Ishikawa (cell line): Measurements from ENCODE around the gene MVK.

Experiments
- CEBPB ChIP-seq: IDR thresholded peaks from 2 replicates; pipeline ENCODE4 v1.6.1; 2012
- CREB1 ChIP-seq: IDR thresholded peaks from 2 replicates; pipeline ENCODE4 v1.6.1; 2012; ENCODE audit warnings: low read depth
- EGR1 ChIP-seq: IDR thresholded peaks from 2 replicates; pipeline ENCODE4 v1.6.1; 2012
- EP300 ChIP-seq: IDR thresholded peaks from 2 replicates; pipeline ENCODE4 v1.6.1; 2012; ENCODE audit warnings: borderline replicate concordance
- FOXM1 ChIP-seq: IDR thresholded peaks from 2 replicates; pipeline ENCODE4 v1.6.1; 2012; ENCODE audit warnings: low read depth, borderline replicate concordance
- MAX ChIP-seq: IDR thresholded peaks from 2 replicates; pipeline ENCODE4 v1.6.1; 2012
- NFIC ChIP-seq: IDR thresholded peaks from 2 replicates; pipeline ENCODE4 v1.6.1; 2012
- RAD21 ChIP-seq: IDR thresholded peaks from 2 replicates; pipeline ENCODE4 v1.6.1; 2012; ENCODE audit warnings: low read depth
- REST ChIP-seq: IDR thresholded peaks from 2 replicates; pipeline ENCODE4 v1.6.1; 2012; ENCODE audit warnings: low read depth, mild to moderate bottlenecking
- TAF1 ChIP-seq: IDR thresholded peaks from 2 replicates; pipeline ENCODE4 v1.6.1; 2012; ENCODE audit warnings: low read depth, mild to moderate bottlenecking
- TCF12 ChIP-seq: IDR thresholded peaks from 2 replicates; pipeline ENCODE4 v1.6.1; 2012; ENCODE audit warnings: low read depth
- TEAD4 ChIP-seq: IDR thresholded peaks from 2 replicates; pipeline ENCODE4 v1.6.1; 2012
- USF1 ChIP-seq: IDR thresholded peaks from 2 replicates; pipeline ENCODE4 v1.6.1; 2012
- YY1 ChIP-seq: IDR thresholded peaks from 2 replicates; pipeline ENCODE4 v1.6.1; 2012; ENCODE audit warnings: low read depth
- ZBTB7A ChIP-seq: IDR thresholded peaks from 2 replicates; pipeline ENCODE4 v1.6.1; 2012; ENCODE audit warnings: low read depth

MVK gene

GRCh38 chr12:109605016-109605415, 31.4 kb downstream of the MVK start:
- TF ChIP-seq NFIC, result no peak
- no peak for TF ChIP-seq EP300
- TF ChIP-seq TAF1, result no peak
- TF ChIP-seq EGR1, result no peak
- TF ChIP-seq REST, result no peak

GRCh38 chr12:109605599-109606228, 32.1 kb downstream of the MVK start:
- TF ChIP-seq TCF12 (no peak), EP300 (no peak), ZBTB7A (no peak), NFIC (no peak)

- TF ChIP-seq MAX (no peak), CREB1 (no peak), RAD21 (no peak), EP300 (no peak), TAF1 (no peak), CEBPB (no peak), FOXM1 (no peak), ZBTB7A (no peak), NFIC (no peak), REST (no peak), TEAD4 (no peak), YY1 (no peak), USF1 (no peak), EGR1 (no peak), TCF12 (no peak)
These were observed 32.9 kb downstream of the MVK start for GRCh38 chr12:109606320-109607028.

GRCh38 chr12:109607618-109608017, 34.0 kb downstream of the MVK start:
- TF ChIP-seq TCF12 (no peak), FOXM1 (no peak), RAD21 (no peak), ZBTB7A (no peak), TEAD4 (no peak), CEBPB (no peak), USF1 (no peak), MAX (no peak), TAF1 (no peak), REST (no peak), YY1 (no peak), CREB1 (no peak), EP300 (no peak)

- TF ChIP-seq RAD21, result no peak
- TF ChIP-seq CEBPB, result no peak
- no peak for TF ChIP-seq NFIC
- no peak for TF ChIP-seq TCF12
- TF ChIP-seq FOXM1, result no peak
- no peak for TF ChIP-seq CREB1
- no peak for TF ChIP-seq REST
- TF ChIP-seq YY1, result no peak
- TF ChIP-seq TEAD4, result no peak
These were observed 34.7 kb downstream of the MVK start for GRCh38 chr12:109608270-109608669.
